ENCODE data around the gene LIPT1. TPM values are rescaled to one million over a fixed set of nuclear protein-coding genes. Genes with fewer than 3 reads are reported as not detected.

Gene LIPT1
- total and polyA plus RNA-seq, 2 of the 8 experiments (the other 6 are each of a cell fraction or from before 2014, with no cell fraction given): 6.1 to 10.9 TPM

GRCh38 chr2:99190548-99190947 is 35.8 kb downstream of the LIPT1 start:
- no peak overlapping the region for H4K5ac ChIP-seq (ENCODE audit: insufficient read length, low read depth, low read length)

More at GRCh38 chr2:99190548-99190947, 35.8 kb downstream of the LIPT1 start:
- Histone ChIP-seq H2AK5ac (ENCODE audit: low read depth, low read length) (no peak overlapping the region), H3K27ac (ENCODE audit: low read depth, low read length) (no peak overlapping the region), H3K14ac (ENCODE audit: insufficient read length) (no peak overlapping the region), H3K4me2 (ENCODE audit: insufficient read depth in 1 of 2, low read depth in 2 of 2, low read length in 2 of 2) (no peak overlapping the region), H3K18ac (ENCODE audit: extremely low read depth, low read length) (no peak overlapping the region), H4K20me1 (replicated peaks in 1 of 2; ENCODE audit: control insufficient read depth in 1 of 2, insufficient read depth in 2 of 2, low read length in 2 of 2) (peaks cover 0 to 1% of the 10 kb centered on the region in 2 experiments), H3K9ac (replicated peaks in 1 of 4; ENCODE audit: extremely low read depth in 1 of 4, low read depth in 3 of 4, low read length in 3 of 4) (no peak overlapping the region), H3K4me3 (ENCODE audit: extremely low read depth in 1 of 4, insufficient read depth in 2 of 4, low read depth in 3 of 4, low read length in 4 of 4) (no peak overlapping the region), H4K8ac (ENCODE audit: extremely low read depth, insufficient read depth, low read length) (no peak overlapping the region), H2BK5ac (ENCODE audit: low read depth, low read length) (no peak overlapping the region), H3K23me2 (ENCODE audit: low read depth, low read length) (0 out of 2 replicates have a peak, but pooled peaks cover 1% of the 10 kb centered on the region), H3K23ac (ENCODE audit: insufficient read length) (no peak overlapping the region), H2BK12ac (ENCODE audit: low read depth, low read length) (no peak overlapping the region), H3K9me3 (ENCODE audit: insufficient read depth in 2 of 2, low read depth in 1 of 2, low read length in 1 of 2) (no peaks in the 10 kb centered on the region), H3K4me1 (replicated peaks in 1 of 4; ENCODE audit: control insufficient read depth in 3 of 4, insufficient read depth in 4 of 4, low read length in 3 of 4) (no peaks in the 10 kb centered on the region), H4K91ac (replicated peaks; ENCODE audit: insufficient read length, low read length) (no peak overlapping the region), H2BK15ac (ENCODE audit: low read length) (no peak overlapping the region), H2AFZ (ENCODE audit: low read length) (no peak overlapping the region), H3K4ac (replicated peaks; ENCODE audit: insufficient read length, low read depth, low read length) (no peak overlapping the region), H2BK20ac (ENCODE audit: low read length) (no peak overlapping the region), H3K56ac (replicated peaks; ENCODE audit: insufficient read length, low read depth, low read length) (no peak overlapping the region), H3K79me1 (ENCODE audit: low read depth, low read length) (no peaks in the 10 kb centered on the region), H3K27me3 (replicated peaks in 1 of 4; ENCODE audit: control insufficient read depth in 3 of 4, extremely low read depth in 1 of 4, insufficient read depth in 3 of 4, low read length in 3 of 4) (no peaks in the 10 kb centered on the region), H2BK120ac (replicated peaks; ENCODE audit: low read depth, low read length) (no peak overlapping the region), H3K79me2 (ENCODE audit: control insufficient read depth in 1 of 2, insufficient read depth in 2 of 2, low read length in 2 of 2) (peaks cover 0 to 36% of the 10 kb centered on the region in 2 experiments; a peak in 2 of 4 replicates), H3K36me3 (ENCODE audit: control insufficient read depth in 2 of 4, insufficient read depth in 4 of 4, low read length in 3 of 4) (peaks cover 3 to 39% (median 20%) of the 10 kb centered on the region in 4 experiments; a peak in 7 of 8 replicates)
- WGBS, 2 experiments (ENCODE audit: extremely low coverage in 1 of 2, insufficient coverage in 1 of 2, insufficient read length in 1 of 2, insufficient replicate concordance in 2 of 2, low coverage in 1 of 2, low lambda C conversion rate in 2 of 2, missing lambda C conversion rate in 1 of 2): 80% methylated on average over 1 of the region's 1 CpG; no CpG with 5 or more reads in 1 of the 2 experiments
- TF ChIP-seq CTCF (IDR thresholded peaks at IDR 0.05; ENCODE audit: control extremely low read depth in 1 of 3, insufficient read depth in 1 of 3, low read depth in 1 of 3, low read length in 3 of 3) (peak in 1 of 3 experiments; percentile 28; a peak in 1 of 4 replicates), RAD21 (IDR thresholded peaks at IDR 0.05 in 1 of 2, conservative IDR thresholded peaks at IDR 0.05 in 1 of 2; ENCODE audit: low read depth in 2 of 2, low read length in 2 of 2) (peak in 1 of 2 experiments; percentile 17; a peak in 2 of 4 replicates), ATF3 (IDR thresholded peaks at IDR 0.05; ENCODE audit: insufficient read depth, low read depth, low read length) (no peak), ASH2L (IDR thresholded peaks at IDR 0.05; ENCODE audit: low read length) (no peak)
- POLR2A ChIA-PET (ENCODE audit: partially characterized antibody): no interaction called here
- DNase-seq (ENCODE audit: low read depth in 1 of 2, low spot score in 2 of 2) (no peak), FAIRE-seq (no peak)
- CTCF ChIA-PET (ENCODE audit: partially characterized antibody): interaction anchor here (0.6 to 1.6 kb wide), 2 partner anchors 10 to 1439 kb away, joined by 3 read pairs; no protein-coding TSS in a partner anchor
